Endothelial cell of umbilical vein (primary cell): Measurements from ENCODE around the gene SLC29A3. TPM values are rescaled to one million over a fixed set of nuclear protein-coding genes. Genes with fewer than 3 reads are reported as not detected.

Source experiments
- BruUV-seq: library from RNA; stranded (reverse); fragments of 400-500 nt; replicated peaks from 2 replicates; lab custom pipeline; 2021; lab: Mats Ljungman, UMichigan
- CTCF ChIA-PET: fragments of 300-600, 350-600 bp; sonication (Branson Sonifier 250); formaldehyde crosslinking; loops from one replicate; lab custom pipeline; 2021; ENCODE audit warnings: antibody characterized with exemption, inconsistent platforms; lab: Charles Lee
- POLR2A ChIA-PET: fragments of 300-600, 350-600 bp; sonication (Branson Sonifier 250); formaldehyde crosslinking; loops from one replicate; lab custom pipeline; 2021; ENCODE audit warnings: antibody characterized with exemption, inconsistent platforms; lab: Charles Lee
- DNase-seq: peaks from one replicate; pipeline ENCODE4 v3.0.0-alpha.2; 2011; ENCODE audit warnings: low read depth, low spot score
- FAIRE-seq: peaks from 2 replicates; lab custom pipeline; 2011; peaks lifted over from hg19 to GRCh38; lab: Jason Lieb, UNC
- H2AFZ ChIP-seq: 2 replicates; pipeline ENCODE4 v1.6.0; 2012; ENCODE audit warnings: low read depth, low read length, control low read depth, inconsistent platforms
- H3K27ac ChIP-seq: 2 replicates; pipeline ENCODE4 v1.5.1; 2011; ENCODE audit warnings: low read depth, mild to moderate bottlenecking, control low read depth, low read length, moderate library complexity; ENCODE audit not compliant: insufficient read depth
- H3K27me3 ChIP-seq, 2 experiments: 2 replicates each; pipeline versions ENCODE4 v1.6.0 to v1.6.1; 2011; ENCODE audit warnings: low read length in 2 of 2, mixed read lengths in 1 of 2; ENCODE audit not compliant: control insufficient read depth in 2 of 2, insufficient read depth in 2 of 2
- H3K36me3 ChIP-seq, 2 experiments: 2 replicates in 1 of 2; 3 replicates in 1 of 2; pipeline ENCODE4 v1.5.1; 2011; ENCODE audit warnings: low read length in 2 of 2, mild to moderate bottlenecking in 1 of 2, moderate library complexity in 1 of 2; ENCODE audit not compliant: control insufficient read depth in 2 of 2, insufficient read depth in 2 of 2; ENCODE audit errors: extremely low read depth in 1 of 2
- H3K4me1 ChIP-seq: 3 replicates; pipeline ENCODE4 v1.5.1; 2011; ENCODE audit warnings: mild to moderate bottlenecking, low read length; ENCODE audit not compliant: control insufficient read depth, insufficient read depth; ENCODE audit errors: extremely low read depth
- H3K4me2 ChIP-seq: 2 replicates; pipeline ENCODE4 v1.6.1; 2011; ENCODE audit warnings: low read length, control low read depth, mixed read lengths; ENCODE audit not compliant: insufficient read depth
- H3K4me3 ChIP-seq, 3 experiments: fragments of 200-600 bp in 1 of 3; sonication (generic), shearing (Covaris generic) in 1 of 3; replicated peaks in 1 of 3; 2 replicates each; pipeline ENCODE4 v1.5.1; 2011 to 2016; ENCODE audit warnings: control low read depth in 3 of 3, low read length in 3 of 3, mild to moderate bottlenecking in 2 of 3, inconsistent platforms in 1 of 3, low read depth in 1 of 3, moderate library complexity in 1 of 3; ENCODE audit not compliant: insufficient read depth in 1 of 3
- H3K79me2 ChIP-seq: 2 replicates; pipeline ENCODE4 v1.6.0; 2012; ENCODE audit warnings: low read length, inconsistent platforms; ENCODE audit not compliant: control insufficient read depth, insufficient read depth
- H3K9ac ChIP-seq: replicated peaks from 2 replicates; pipeline ENCODE3; 2011; ENCODE audit warnings: low read length, control low read depth; ENCODE audit not compliant: insufficient read depth; ENCODE audit errors: extremely low read depth
- H3K9me1 ChIP-seq: replicated peaks from 3 replicates; pipeline ENCODE4 v1.6.0; 2011; ENCODE audit warnings: mild to moderate bottlenecking, low read length; ENCODE audit not compliant: control insufficient read depth, insufficient read depth; ENCODE audit errors: extremely low read depth
- H3K9me3 ChIP-seq: replicated peaks from 2 replicates; pipeline ENCODE4 v1.5.1; 2012; ENCODE audit warnings: low read length, inconsistent platforms; ENCODE audit not compliant: control insufficient read depth, insufficient read depth
- H4K20me1 ChIP-seq: replicated peaks from 2 replicates; pipeline ENCODE3; 2011; ENCODE audit warnings: mild to moderate bottlenecking, low read length; ENCODE audit not compliant: control insufficient read depth, insufficient read depth; ENCODE audit errors: extremely low read depth
- EZH2 ChIP-seq: IDR thresholded peaks from 2 replicates; pipeline ENCODE4 v1.6.1; 2012; ENCODE audit warnings: borderline replicate concordance, low read depth, mild to moderate bottlenecking, moderate library complexity, low read length, inconsistent platforms; ENCODE audit not compliant: severe bottlenecking
- FOS ChIP-seq: IDR thresholded peaks from 2 replicates; pipeline ENCODE4 v1.6.1; 2011; ENCODE audit warnings: mild to moderate bottlenecking, low read length, moderate library complexity, borderline replicate concordance; ENCODE audit not compliant: insufficient read depth
- GATA2 ChIP-seq: IDR thresholded peaks from 2 replicates; pipeline ENCODE4 v1.7.0; 2011; ENCODE audit warnings: low read depth, mild to moderate bottlenecking, moderate library complexity, mixed read lengths, low read length; ENCODE audit not compliant: insufficient read length, insufficient read depth
- JUN ChIP-seq: IDR thresholded peaks from 2 replicates; pipeline ENCODE4 v1.6.1; 2011; ENCODE audit warnings: borderline replicate concordance, low read depth; ENCODE audit not compliant: insufficient read length, insufficient read depth
- MYC ChIP-seq: IDR thresholded peaks from one replicate; pipeline ENCODE4 v1.6.1; 2011; ENCODE audit warnings: mild to moderate bottlenecking, low read depth, low read length
- POLR2A ChIP-seq: IDR thresholded peaks from 2 replicates; pipeline ENCODE4 v1.6.1; 2012; ENCODE audit warnings: low read depth, mild to moderate bottlenecking, control low read depth, low read length
- POLR2AphosphoS5 ChIP-seq: IDR thresholded peaks from 2 replicates; pipeline ENCODE4 v1.6.1; 2012; ENCODE audit warnings: low read depth, mild to moderate bottlenecking, control low read depth, low read length, moderate library complexity; ENCODE audit not compliant: insufficient read depth
- dilution Hi-C: fragments of 300-500 bp; cut with MboI; formaldehyde crosslinking; loops from one replicate; pipeline ENCODE4 v1.15.0; 2019; ENCODE audit warnings: low sequenced_read_pairs; ENCODE audit not compliant: extremely low pct_ligation_motif_present
- intact Hi-C: fragments of 100-400 bp; cut with micrococcal nuclease; formaldehyde crosslinking; loops from one replicate; pipeline ENCODE4 v1.10.0; 2022
- polyA plus RNA-seq, 4 experiments: library from polyadenylated mRNA; depleted of rRNA in 3 of 4; stranded (reverse) in 3 of 4; unstranded in 1 of 4; fragments of >200 nt; gene quantifications; 2 replicates each; pipeline versions ENCODE4 v1.2.1 to v1.2.3, GENCODE V29; 2011 to 2012; ENCODE audit warnings: missing spikeins in 1 of 4
- total RNA-seq: library from RNA; stranded (reverse); gene quantifications from 2 replicates; pipeline ENCODE4 v1.2.3, GENCODE V29; 2021
- TF ChIP-seq, protein P1 (sequence below): IDR thresholded peaks from 2 replicates; pipeline ENCODE4 v1.6.1; 2011; ENCODE audit not compliant: insufficient read depth, insufficient read length
- TF ChIP-seq, protein P2 (sequence below), 2 donors: IDR thresholded peaks; 1 replicate in 1 of 2; 2 replicates in 1 of 2; pipeline ENCODE4 v1.5.1; 2011; ENCODE audit warnings: low read length in 2 of 2, mild to moderate bottlenecking in 2 of 2, moderate library complexity in 2 of 2, control low read depth in 1 of 2, inconsistent platforms in 1 of 2, low read depth in 1 of 2; ENCODE audit not compliant: insufficient read depth in 1 of 2; ENCODE audit errors: extremely low read depth in 1 of 2

The SLC29A3 gene
- total and polyA plus RNA-seq, 2 donors (not counting 3 experiments of a cell fraction or from before 2014, with no cell fraction given), result 5.0 to 9.1 TPM

DNA sequence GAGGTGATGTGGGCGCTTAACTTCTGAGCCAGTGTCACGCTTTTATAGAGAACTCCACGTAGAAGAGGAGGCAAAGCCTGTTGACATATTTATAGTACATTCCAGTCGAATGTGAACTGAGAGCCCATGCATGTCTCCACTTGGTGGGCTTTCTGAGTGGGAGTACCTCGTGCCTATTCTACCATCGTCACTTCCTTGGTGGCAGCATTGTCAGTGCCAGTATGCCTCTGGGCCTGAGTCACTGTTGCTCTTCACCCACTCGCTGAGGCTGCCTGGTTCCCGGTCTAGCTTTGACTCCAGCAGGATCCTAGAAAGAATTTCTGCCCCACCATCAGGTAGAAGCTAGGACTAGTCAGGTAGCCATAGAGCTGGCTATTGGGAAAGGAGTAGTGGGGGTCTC, 47.6 kb downstream of the SLC29A3 start:
- Histone ChIP-seq H3K4me2 (no peak overlapping the region), H2AFZ (no peak overlapping the region), H4K20me1 (no peaks in the 10 kb centered on the region), H3K9me3 (no peaks in the 10 kb centered on the region), H3K27ac (no peak overlapping the region), H3K4me3 (no peak overlapping the region), H3K27me3 (peaks cover 0 to 4% of the 10 kb centered on the region in 2 experiments), H3K79me2 (no peaks in the 10 kb centered on the region), H3K9me1 (no peaks in the 10 kb centered on the region), H3K9ac (no peak overlapping the region), H3K4me1 (peaks cover 10% of the 10 kb centered on the region), H3K36me3 (no peaks in the 10 kb centered on the region)
- DNase-seq (no peak), FAIRE-seq (peak; percentile 37)
- TF ChIP-seq POLR2AphosphoS5 (no peak), GATA2 (no peak), FOS (no peak), JUN (no peak), MYC (no peak), EZH2 (no peak), POLR2A (no peak)
- TF ChIP-seq, protein P1, sequence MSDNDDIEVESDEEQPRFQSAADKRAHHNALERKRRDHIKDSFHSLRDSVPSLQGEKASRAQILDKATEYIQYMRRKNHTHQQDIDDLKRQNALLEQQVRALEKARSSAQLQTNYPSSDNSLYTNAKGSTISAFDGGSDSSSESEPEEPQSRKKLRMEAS, result no peak
- TF ChIP-seq, protein P2, sequence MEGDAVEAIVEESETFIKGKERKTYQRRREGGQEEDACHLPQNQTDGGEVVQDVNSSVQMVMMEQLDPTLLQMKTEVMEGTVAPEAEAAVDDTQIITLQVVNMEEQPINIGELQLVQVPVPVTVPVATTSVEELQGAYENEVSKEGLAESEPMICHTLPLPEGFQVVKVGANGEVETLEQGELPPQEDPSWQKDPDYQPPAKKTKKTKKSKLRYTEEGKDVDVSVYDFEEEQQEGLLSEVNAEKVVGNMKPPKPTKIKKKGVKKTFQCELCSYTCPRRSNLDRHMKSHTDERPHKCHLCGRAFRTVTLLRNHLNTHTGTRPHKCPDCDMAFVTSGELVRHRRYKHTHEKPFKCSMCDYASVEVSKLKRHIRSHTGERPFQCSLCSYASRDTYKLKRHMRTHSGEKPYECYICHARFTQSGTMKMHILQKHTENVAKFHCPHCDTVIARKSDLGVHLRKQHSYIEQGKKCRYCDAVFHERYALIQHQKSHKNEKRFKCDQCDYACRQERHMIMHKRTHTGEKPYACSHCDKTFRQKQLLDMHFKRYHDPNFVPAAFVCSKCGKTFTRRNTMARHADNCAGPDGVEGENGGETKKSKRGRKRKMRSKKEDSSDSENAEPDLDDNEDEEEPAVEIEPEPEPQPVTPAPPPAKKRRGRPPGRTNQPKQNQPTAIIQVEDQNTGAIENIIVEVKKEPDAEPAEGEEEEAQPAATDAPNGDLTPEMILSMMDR (IDR thresholded peaks at IDR 0.05; ENCODE audit: extremely low read depth in 1 of 2, insufficient read depth in 1 of 2, low read depth in 1 of 2, low read length in 2 of 2), result no peak
- dilution Hi-C loops, result no loop called here
- POLR2A ChIA-PET, result no interaction called here
- no TSS peak for BruUV-seq
- CTCF ChIA-PET, result interaction anchor here (1.5 to 2.0 kb wide), 2 partner anchors 10 to 17 kb away, joined by 3 to 5 read pairs; no protein-coding TSS in a partner anchor
- intact Hi-C loops, result no loop called here
